GM23338 (cell line): ENCODE data around the gene FUT7. TPM values are rescaled to one million over a fixed set of nuclear protein-coding genes. Genes with fewer than 3 reads are reported as not detected.

ENCODE experiments used
- ATAC-seq: fragments of 200-7000 bp; cut with Tn5 transposase; 3 replicates; pipeline ENCODE4 v1.9.1; 2020
- DNase-seq: peaks from one replicate; pipeline ENCODE4 v3.0.0-alpha.2; 2015; ENCODE audit warnings: low spot score
- H2AFZ ChIP-seq: fragments of 200-600 bp; sonication (generic); 2 replicates; pipeline ENCODE4 v1.8.0; 2016; ENCODE audit warnings: antibody characterized with exemption, mild to moderate bottlenecking, moderate library complexity
- H3F3A ChIP-seq: fragments of 200-600 bp; sonication (generic); replicated peaks from 2 replicates; pipeline ENCODE4 v1.8.0; 2017; ENCODE audit warnings: antibody characterized with exemption, mixed run types, low read depth
- H3K27ac ChIP-seq: fragments of 200-600 bp; sonication (generic); 2 replicates; pipeline ENCODE4 v1.6.1; 2016; ENCODE audit warnings: low read depth
- H3K27me3 ChIP-seq: fragments of 200-600 bp; sonication (generic); 2 replicates; pipeline ENCODE4 v1.8.0; 2016; ENCODE audit warnings: mild to moderate bottlenecking, mixed run types, moderate library complexity; ENCODE audit not compliant: insufficient read depth
- H3K36me3 ChIP-seq: fragments of 200-600 bp; sonication (generic); 2 replicates; pipeline ENCODE4 v1.8.0; 2016; ENCODE audit warnings: mild to moderate bottlenecking; ENCODE audit not compliant: insufficient read depth
- H3K4me1 ChIP-seq: fragments of 200-600 bp; sonication (generic); 2 replicates; pipeline ENCODE4 v1.8.0; 2016; ENCODE audit warnings: mild to moderate bottlenecking, moderate library complexity; ENCODE audit not compliant: insufficient read depth
- H3K4me2 ChIP-seq: fragments of 200-600 bp; sonication (generic); 2 replicates; pipeline ENCODE4 v1.7.1; 2017; ENCODE audit warnings: mixed run types
- H3K4me3 ChIP-seq: fragments of 200-600 bp; sonication (generic); 2 replicates; pipeline ENCODE4 v1.6.1; 2016; ENCODE audit warnings: mixed run types
- H3K79me2 ChIP-seq: fragments of 200-600 bp; sonication (generic); replicated peaks from 2 replicates; pipeline ENCODE4 v1.8.0; 2017; ENCODE audit warnings: mild to moderate bottlenecking; ENCODE audit not compliant: insufficient read depth
- H3K9me2 ChIP-seq: fragments of 200-600 bp; sonication (generic); 2 replicates; pipeline ENCODE4 v1.8.0; 2017; ENCODE audit not compliant: insufficient read depth
- H4K20me1 ChIP-seq: fragments of 200-600 bp; sonication (generic); replicated peaks from 2 replicates; pipeline ENCODE4 v1.8.0; 2017; ENCODE audit warnings: mild to moderate bottlenecking; ENCODE audit not compliant: insufficient read depth
- H3K27ac Mint-ChIP-seq: 2 replicates; pipeline ENCODE4 v1.8.0; 2020; ENCODE audit warnings: inconsistent platforms, mild to moderate bottlenecking, moderate library complexity, mixed read lengths
- H3K27me3 Mint-ChIP-seq: 3 replicates; pipeline ENCODE4 v1.8.0; 2022; ENCODE audit warnings: low read depth, mild to moderate bottlenecking, moderate library complexity, mixed read lengths, inconsistent platforms; ENCODE audit not compliant: insufficient read depth, poor library complexity
- H3K36me3 Mint-ChIP-seq: 3 replicates; pipeline ENCODE4 v1.8.0; 2021; ENCODE audit warnings: low read depth, mild to moderate bottlenecking, inconsistent platforms, moderate library complexity, mixed read lengths
- H3K4me1 Mint-ChIP-seq: 3 replicates; pipeline ENCODE4 v1.8.0; 2020; ENCODE audit warnings: mild to moderate bottlenecking, inconsistent platforms, mixed read lengths
- H3K4me3 Mint-ChIP-seq: 3 replicates; pipeline ENCODE4 v1.8.0; 2021; ENCODE audit warnings: moderate library complexity, mild to moderate bottlenecking, inconsistent platforms, mixed read lengths
- H3K9me3 Mint-ChIP-seq: 3 replicates; pipeline ENCODE4 v1.8.0; 2020; ENCODE audit warnings: moderate library complexity, mild to moderate bottlenecking, inconsistent platforms, mixed read lengths
- CREB1 ChIP-seq: fragments of 250-450 bp; sonication (Bioruptor Pico); IDR thresholded peaks from 2 replicates; pipeline ENCODE4 v1.5.0; 2020; ENCODE audit warnings: low read depth, mild to moderate bottlenecking, moderate library complexity
- CTCF ChIP-seq, 2 experiments: fragments of 200-600 bp in 1 of 2; sonication (generic) in 1 of 2; conservative IDR thresholded peaks; 2 replicates each; pipeline versions ENCODE4 v1.5.1 to v1.6.1; 2016 to 2017; ENCODE audit warnings: antibody characterized with exemption in 2 of 2, low read depth in 2 of 2, mild to moderate bottlenecking in 2 of 2, moderate library complexity in 1 of 2
- ETS1 ChIP-seq: IDR thresholded peaks from 2 replicates; pipeline ENCODE4 v1.6.1; 2016; ENCODE audit warnings: antibody characterized with exemption
- EZH2 ChIP-seq: fragments of 200-600 bp; sonication (generic); IDR thresholded peaks from one replicate; pipeline ENCODE4 v1.8.0; 2017; ENCODE audit warnings: antibody characterized with exemption, mild to moderate bottlenecking, low read depth; ENCODE audit not compliant: unreplicated experiment
- EZH2phosphoT487 ChIP-seq: fragments of 200-600 bp; sonication (generic); IDR thresholded peaks from one replicate; pipeline ENCODE4 v1.8.1; 2018; ENCODE audit warnings: antibody characterized with exemption; ENCODE audit not compliant: unreplicated experiment
- JUNB ChIP-seq: IDR thresholded peaks from one replicate; pipeline ENCODE4 v1.6.1; 2016; ENCODE audit warnings: antibody characterized with exemption; ENCODE audit not compliant: unreplicated experiment
- NANOG ChIP-seq: IDR thresholded peaks from 2 replicates; pipeline ENCODE4 v1.6.1; 2016; ENCODE audit warnings: antibody characterized with exemption, borderline replicate concordance
- POLR2AphosphoS5 ChIP-seq: IDR thresholded peaks from 2 replicates; pipeline ENCODE4 v1.6.1; 2016; ENCODE audit warnings: antibody characterized with exemption, low read depth
- REST ChIP-seq: IDR thresholded peaks from one replicate; pipeline ENCODE4 v1.6.1; 2018; ENCODE audit warnings: antibody characterized with exemption; ENCODE audit not compliant: unreplicated experiment
- ZNF114 ChIP-seq: fragments of 250-450 bp; sonication (Bioruptor Pico); IDR thresholded peaks from 2 replicates; pipeline ENCODE4 v1.5.0; 2020; ENCODE audit warnings: mild to moderate bottlenecking, moderate library complexity
- ZNF331 ChIP-seq: fragments of 250-450 bp; sonication (Bioruptor Pico); IDR thresholded peaks from 2 replicates; pipeline ENCODE4 v1.5.0; 2020; ENCODE audit warnings: low read depth, mild to moderate bottlenecking, moderate library complexity
- polyA plus RNA-seq: library from polyadenylated mRNA; unstranded; fragments of >200 nt; fragmentation: Nextera tagmentation; extraction: Ambion mirVana; gene quantifications from 2 replicates; pipeline ENCODE4 v1.2.1, GENCODE V29; 2016
- total RNA-seq: library from RNA; depleted of rRNA; stranded (reverse); fragments of >200 nt; shearing (Covaris generic); gene quantifications from 2 replicates; pipeline ENCODE4 v1.2.3, GENCODE V29; 2014

Gene FUT7
- total and polyA plus RNA-seq, 2 experiments from 2014 or later = not detected

DNA sequence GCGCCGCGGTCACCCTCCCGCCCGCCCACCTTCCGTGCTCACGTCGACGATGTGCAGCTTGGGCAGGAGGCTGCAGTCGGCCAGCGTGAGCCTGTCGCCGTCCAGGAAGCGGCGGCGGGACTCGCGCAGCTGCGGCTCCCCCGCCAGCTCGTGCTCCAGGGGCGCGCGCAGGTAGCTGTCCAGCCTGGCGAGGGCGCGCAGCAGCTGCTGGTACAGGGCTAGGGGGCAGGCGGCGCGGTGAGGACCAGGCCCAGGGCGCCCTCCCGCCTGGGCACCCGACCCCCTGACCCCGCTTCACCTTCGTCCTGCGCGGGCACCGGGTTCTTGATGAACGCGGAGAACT is 37.0 kb downstream of the FUT7 start (continued):
- TF ChIP-seq EZH2 (no peak), ZNF331 (CRISPR knock-in tag) (no peak), ETS1 (no peak), REST (peak; percentile 69)

- peaks cover 31% of the 10 kb centered on the region for H3K27me3 Mint-ChIP-seq
- Histone ChIP-seq H3K27me3 (peaks cover 50% of the 10 kb centered on the region), H3K4me1 (peaks cover 6% of the 10 kb centered on the region; the same call in 1 of the 2 replicates), H3K9me2 (no peaks in the 10 kb centered on the region), H3K4me3 (peak overlapping the region; percentile 55; the same call in 1 of the 2 replicates), H3K79me2 (no peaks in the 10 kb centered on the region), H2AFZ (no peak overlapping the region), H4K20me1 (no peaks in the 10 kb centered on the region), H3K36me3 (no peaks in the 10 kb centered on the region), H3F3A (no peaks in the 10 kb centered on the region), H3K4me2 (peak overlapping the region; percentile 86), H3K27ac (no peak overlapping the region)
- no peak overlapping the region for H3K27ac Mint-ChIP-seq
- peak; percentile 49 for DNase-seq
- peak; percentile 19 for ATAC-seq
- H3K36me3 Mint-ChIP-seq = no peaks in the 10 kb centered on the region; the same call in 2 of the 3 replicates
- H3K9me3 Mint-ChIP-seq = peaks cover 10% of the 10 kb centered on the region
- H3K4me1 Mint-ChIP-seq = peaks cover 3% of the 10 kb centered on the region
- peak overlapping the region; percentile 46; the same call in 2 of the 3 replicates for H3K4me3 Mint-ChIP-seq
- TF ChIP-seq CREB1 (CRISPR knock-in tag) (no peak), POLR2AphosphoS5 (peak; percentile 43; the same call in 1 of the 2 replicates)
These were observed 37.6 kb downstream of the FUT7 start for GRCh38 chr9:136994180-136994887.

- Histone ChIP-seq H3K36me3 (no peaks in the 10 kb centered on the region), H3K27ac (no peak overlapping the region), H3K9me2 (no peaks in the 10 kb centered on the region), H2AFZ (no peak overlapping the region), H3K4me3 (peak overlapping the region; percentile 86), H3K4me2 (peak overlapping the region; percentile 88), H3K27me3 (peaks cover 49% of the 10 kb centered on the region), H3K79me2 (no peaks in the 10 kb centered on the region), H4K20me1 (no peaks in the 10 kb centered on the region), H3F3A (no peaks in the 10 kb centered on the region), H3K4me1 (peaks cover 6% of the 10 kb centered on the region; the same call in 1 of the 2 replicates)
- Mint-ChIP-seq H3K4me1 (peaks cover 3% of the 10 kb centered on the region), H3K27me3 (peaks cover 30% of the 10 kb centered on the region), H3K27ac (no peak overlapping the region), H3K4me3 (peak overlapping the region; percentile 80), H3K36me3 (no peaks in the 10 kb centered on the region; the same call in 2 of the 3 replicates), H3K9me3 (peaks cover 10% of the 10 kb centered on the region)
- ATAC-seq = no peak
- no peak for DNase-seq
- TF ChIP-seq EZH2 (no peak), JUNB (no peak), ETS1 (no peak), NANOG (no peak), CREB1 (CRISPR knock-in tag) (no peak), POLR2AphosphoS5 (no peak), ZNF331 (CRISPR knock-in tag) (no peak), EZH2phosphoT487 (no peak), ZNF114 (CRISPR knock-in tag) (no peak), CTCF (conservative IDR thresholded peaks at IDR 0.05; ENCODE audit: low read depth in 2 of 2) (no peak)
These were observed 39.0 kb downstream of the FUT7 start for GRCh38 chr9:136992819-136993369.
